ENCODE data around the gene ADAMTSL4. TPM values are rescaled to one million over a fixed set of nuclear protein-coding genes. Genes with fewer than 3 reads are reported as not detected.
A peak's percentile ranks its signal among the peaks of the same experiment; 100 is the strongest.
"Not testable (repeated sequence)": the region's sequence is repeated elsewhere in the genome, so short reads cannot be mapped to it uniquely, and the experiment has no call there.

ADAMTSL4 gene
- total RNA-seq, 4 donors from 2014 or later: 5.6 to 30.0 (median 10.7) TPM

DNA sequence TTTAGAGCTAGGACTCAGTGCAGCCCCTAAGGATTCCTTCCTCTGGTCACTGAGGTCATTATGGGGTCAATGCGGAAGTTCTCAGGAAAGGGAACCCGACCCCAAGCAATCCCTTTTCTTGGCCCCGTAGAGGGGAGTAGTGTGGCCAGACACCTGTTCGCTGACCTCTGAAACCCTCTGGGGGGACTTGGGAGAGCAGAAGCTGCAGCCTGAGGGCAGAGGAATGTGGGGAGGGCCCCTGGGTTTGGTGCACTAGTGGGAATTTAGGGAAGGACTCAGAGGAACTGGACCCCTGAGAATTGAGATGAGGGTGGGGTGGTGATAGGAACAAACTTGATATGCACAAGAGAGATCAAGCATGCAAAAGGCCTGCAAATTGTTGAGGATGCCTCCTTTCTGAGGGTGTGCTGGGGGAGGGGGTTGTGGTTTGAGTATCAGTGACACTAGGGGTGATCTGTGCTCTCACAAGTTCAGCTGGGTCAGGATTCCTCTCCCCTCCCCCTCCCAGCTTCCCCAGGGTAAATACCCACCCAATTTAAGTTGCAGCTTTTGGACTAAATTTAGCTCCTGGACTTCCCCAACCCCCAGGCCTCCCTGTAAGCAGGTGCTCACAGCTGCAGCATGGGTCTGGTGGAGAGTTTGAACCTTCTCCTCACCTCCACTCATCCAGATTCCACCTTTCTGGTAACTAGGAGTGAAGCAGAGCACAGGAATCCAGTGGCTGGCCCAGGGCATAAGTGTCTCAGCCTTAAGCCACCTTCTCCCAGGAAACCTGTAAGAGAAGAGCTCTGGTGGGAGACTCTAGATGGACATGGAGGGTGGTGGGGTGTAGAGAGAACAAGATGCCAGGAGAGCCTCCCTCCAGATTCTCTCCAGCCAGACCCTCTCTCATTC is 13.5 kb downstream of the ADAMTSL4 start:
- ATAC-seq: peak in 1 of 2 donors; percentile 13
- TF ChIP-seq CTCF (IDR thresholded peaks at IDR 0.05 in 4 of 5, conservative IDR thresholded peaks at IDR 0.05 in 1 of 5) (no peak), POLR2A (IDR thresholded peaks at IDR 0.05) (peak in 1 of 2 donors; percentile 19)
- no peaks in the 10 kb centered on the region for H3K36me3 ChIP-seq
- intact Hi-C loops (cut with DNase I; ENCODE audit: low total_unique reads): loop anchor here (5.0 to 10.0 kb wide), 5 partner anchors 280 to 585 kb away; partner anchors contain the start of genes ARNT, CERS2, CIART and MINDY1
- peak overlapping the region; percentile 68 to 75 (median 71) for H3K4me3 ChIP-seq
- peak in 1 of 2 donors; percentile 73 for DNase-seq
- peak overlapping the region; percentile 100 for H3K27ac ChIP-seq
- peaks cover 76 to 77% of the 10 kb centered on the region in 2 donors for H3K4me1 ChIP-seq
- no peaks in the 10 kb centered on the region for H3K27me3 ChIP-seq
- no peaks in the 10 kb centered on the region for H3K9me3 ChIP-seq
- in situ Hi-C loops (cut with MboI; ENCODE audit: low sequenced_read_pairs in 4 of 4): loop anchor here in 3 of 4 donors (5.0 to 10.0 kb wide), 2 partner anchors 62 to 65 kb away; partner anchors contain the start of gene ENSA (in 3 of the 3)

DNA sequence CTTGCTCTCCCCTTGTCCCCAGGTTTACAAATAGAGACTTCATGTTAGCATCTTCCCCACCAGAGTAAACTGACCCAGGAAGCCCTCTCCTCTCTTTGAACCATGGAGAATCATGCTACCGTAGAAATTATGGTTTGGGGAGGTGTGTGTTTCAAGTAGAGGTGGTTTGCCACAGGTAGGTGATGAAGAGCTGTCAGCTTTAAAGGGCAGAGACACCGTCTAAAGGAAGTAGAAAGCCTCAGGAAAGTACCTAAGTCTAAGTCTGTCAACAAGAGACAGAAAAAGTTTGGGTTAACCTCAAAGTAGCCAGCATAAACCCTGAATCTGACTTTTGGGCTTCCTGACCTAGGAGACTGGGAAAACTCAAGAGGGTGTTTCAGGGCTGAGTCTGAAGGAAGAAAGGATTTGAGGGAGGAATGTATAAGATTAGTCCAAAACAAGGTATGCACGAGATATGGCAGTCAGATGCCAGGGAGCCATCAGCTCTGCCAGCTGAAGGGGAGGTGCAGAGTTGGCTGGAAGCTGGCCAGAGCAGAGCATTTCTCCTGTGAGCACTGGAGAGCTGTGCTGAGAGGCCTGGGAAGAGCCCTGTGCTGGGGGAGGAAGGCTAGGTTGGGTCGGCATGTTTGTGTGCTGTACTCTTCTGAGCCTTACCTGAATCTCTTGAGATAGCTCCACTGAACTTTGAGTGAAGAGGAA is 14.3 kb downstream of the ADAMTSL4 start:
- Histone ChIP-seq H3K36me3 (no peaks in the 10 kb centered on the region), H3K27ac (peak overlapping the region; percentile 100), H3K4me1 (peaks cover 83 to 84% of the 10 kb centered on the region in 2 donors), H3K27me3 (no peaks in the 10 kb centered on the region), H3K4me3 (peak overlapping the region in 3 of 4 donors; percentile 68 to 75 (median 72)), H3K9me3 (no peaks in the 10 kb centered on the region)
- in situ Hi-C loops (cut with MboI; ENCODE audit: low sequenced_read_pairs in 4 of 4) (loop anchor here in 3 of 4 donors (5.0 to 10.0 kb wide), 2 partner anchors 61 to 64 kb away; partner anchors contain the start of gene ENSA (in 3 of the 3)), intact Hi-C loops (cut with DNase I; ENCODE audit: low total_unique reads) (loop anchor here (5.0 to 10.0 kb wide), 5 partner anchors 281 to 584 kb away; partner anchors contain the start of genes ARNT, CERS2, CIART and MINDY1)
- DNase-seq (peak in 1 of 2 donors; percentile 57), ATAC-seq (no peak)
- TF ChIP-seq CTCF (IDR thresholded peaks at IDR 0.05 in 4 of 5, conservative IDR thresholded peaks at IDR 0.05 in 1 of 5) (no peak), POLR2A (IDR thresholded peaks at IDR 0.05) (no peak)

DNA sequence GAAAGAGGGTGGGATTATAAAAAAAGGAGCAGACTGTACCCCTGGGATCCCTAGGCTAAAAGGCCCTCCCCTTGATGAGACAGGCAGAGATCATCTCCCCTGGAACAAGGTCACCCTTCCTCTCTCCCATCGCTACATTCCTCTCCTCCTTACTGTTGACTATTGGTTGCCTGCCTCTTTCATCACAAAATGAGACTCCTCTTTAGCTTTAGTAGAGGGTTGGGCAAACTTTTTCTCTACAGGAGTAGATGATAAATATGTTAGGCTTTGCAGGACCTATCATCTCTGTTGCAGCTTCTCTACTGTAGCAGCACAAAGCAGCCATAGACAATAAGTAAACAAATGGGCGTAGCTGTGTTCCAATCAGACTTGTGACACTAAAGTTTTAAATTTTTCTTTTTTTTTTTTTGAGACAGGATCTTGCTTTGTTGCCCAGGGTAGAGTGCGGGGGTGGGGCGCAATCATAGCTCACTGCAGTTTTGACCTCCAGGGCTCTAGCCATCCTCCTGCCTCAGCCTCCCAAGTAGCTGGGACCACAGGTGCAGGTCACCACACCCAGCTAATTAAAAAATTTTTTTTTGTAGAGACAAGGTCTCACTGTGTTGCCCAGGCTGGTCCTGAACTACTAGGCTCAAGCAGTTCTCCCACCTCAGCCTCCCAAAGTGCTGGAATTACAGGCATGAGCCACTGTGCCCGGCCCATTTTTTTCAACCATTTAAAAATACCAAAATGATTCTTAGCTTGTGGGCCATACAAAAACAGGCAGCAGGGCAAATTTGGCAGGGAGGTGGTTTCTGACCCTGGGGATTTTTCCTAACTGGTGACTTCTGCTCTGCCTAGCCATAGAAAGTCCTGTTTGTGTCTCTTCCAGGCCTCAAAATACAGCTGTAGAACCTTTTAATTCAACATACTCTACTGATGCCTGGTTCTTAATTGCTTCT is 15.1 kb downstream of the ADAMTSL4 start:
- H3K36me3 ChIP-seq: no peaks in the 10 kb centered on the region
- H3K4me1 ChIP-seq: peaks cover 86 to 87% of the 10 kb centered on the region in 2 donors
- DNase-seq (no peak), ATAC-seq (no peak)
- TF ChIP-seq CTCF (IDR thresholded peaks at IDR 0.05 in 4 of 5, conservative IDR thresholded peaks at IDR 0.05 in 1 of 5) (no peak), POLR2A (IDR thresholded peaks at IDR 0.05) (no peak)
- H3K4me3 ChIP-seq: no peak overlapping the region
- in situ Hi-C loops (cut with MboI; ENCODE audit: low sequenced_read_pairs in 4 of 4): loop anchor here in 3 of 4 donors (5.0 to 10.0 kb wide), 2 partner anchors 60 to 63 kb away; partner anchors contain the start of gene ENSA (in 3 of the 3)
- H3K9me3 ChIP-seq: no peaks in the 10 kb centered on the region
- H3K27me3 ChIP-seq: no peaks in the 10 kb centered on the region
- intact Hi-C loops (cut with DNase I; ENCODE audit: low total_unique reads): loop anchor here (5.0 to 10.0 kb wide), 5 partner anchors 282 to 583 kb away; partner anchors contain the start of genes ARNT, CERS2, CIART and MINDY1
- peak overlapping the region; percentile 100 for H3K27ac ChIP-seq

DNA sequence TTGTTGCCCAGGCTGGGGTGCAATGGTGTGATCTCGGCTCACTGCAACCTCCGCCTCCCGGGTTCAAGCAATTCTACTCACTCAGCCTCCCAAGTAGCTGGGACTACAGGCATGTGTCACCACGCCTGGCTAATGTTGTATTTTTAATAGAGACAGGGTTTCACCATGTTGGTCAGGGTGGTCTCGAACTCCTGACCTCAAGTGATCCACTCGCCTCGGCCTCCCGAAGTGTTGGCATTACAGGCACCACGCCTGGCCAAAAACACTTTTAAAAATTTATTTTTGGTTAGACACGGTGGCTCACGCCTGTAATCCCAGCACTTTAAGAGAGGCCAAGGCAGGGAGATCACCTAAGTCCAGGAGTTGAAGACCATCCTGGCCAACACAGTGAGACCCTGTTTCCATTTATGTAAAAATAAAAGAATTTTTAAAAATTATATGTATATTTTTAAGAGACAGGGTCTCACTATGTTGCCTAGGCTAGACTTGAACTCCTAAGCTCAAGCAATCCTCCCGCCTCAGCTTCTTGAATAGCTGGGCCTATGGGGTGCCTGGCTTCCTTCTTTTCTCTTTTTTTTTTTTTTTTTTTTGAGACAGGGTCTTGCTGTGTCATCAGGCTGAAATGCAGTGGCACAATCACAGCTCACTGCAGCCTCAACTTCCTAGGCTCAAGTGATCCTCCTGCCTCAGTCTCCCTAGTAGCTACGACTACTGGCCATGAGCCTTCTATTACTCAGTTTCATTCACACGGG is 16.2 kb downstream of the ADAMTSL4 start:
- H3K4me3 ChIP-seq, ATAC-seq, H3K9me3 ChIP-seq, DNase-seq, H3K36me3 ChIP-seq, H3K27me3 ChIP-seq: not testable (repeated sequence)
- in situ Hi-C loops (cut with MboI; ENCODE audit: low sequenced_read_pairs in 4 of 4) (loop anchor here in 2 of 4 donors (10.0 kb wide), 1 partner anchor 59 kb away; the partner anchor contains the start of gene ENSA (in 2 of the 2)), intact Hi-C loops (cut with DNase I; ENCODE audit: low total_unique reads) (loop anchor here (10.0 kb wide), 1 partner anchor 309 kb away; the partner anchor contains the start of gene ARNT)
- Histone ChIP-seq H3K27ac (peak overlapping the region; percentile 100), H3K4me1 (peaks cover 86 to 87% of the 10 kb centered on the region in 2 donors)

All from gastrocnemius medialis (tissue), 4 donors.